Upper lobe of left lung (tissue), 4 donors: ENCODE measurements around the gene FLNC.

ENCODE experiments used
- POLR2A ChIP-seq, 4 donors: fragments of 450-650 bp; IDR thresholded peaks; one replicate each; pipeline ENCODE4 v1.5.1; 2016 to 2017; ENCODE audit warnings: antibody characterized with exemption in 4 of 4, mild to moderate bottlenecking in 2 of 4
- POLR2AphosphoS5 ChIP-seq, 2 donors: sonication (generic); formaldehyde crosslinking; IDR thresholded peaks; one replicate each; pipeline ENCODE4 v1.5.1; 2017; ENCODE audit warnings: antibody characterized with exemption in 2 of 2
- TF ChIP-seq, protein P1 (sequence below), 6 experiments: fragments of 450-650 bp in 4 of 6; fragments of 200-600 bp in 2 of 6; sonication (generic) in 2 of 6; IDR thresholded peaks; one replicate each; pipeline ENCODE4 v1.5.1; 2016 to 2019; ENCODE audit warnings: antibody characterized with exemption in 6 of 6

GRCh38 chr7:128781851-128782250 is 48.4 kb upstream of the FLNC start:
- TF ChIP-seq, protein P1, sequence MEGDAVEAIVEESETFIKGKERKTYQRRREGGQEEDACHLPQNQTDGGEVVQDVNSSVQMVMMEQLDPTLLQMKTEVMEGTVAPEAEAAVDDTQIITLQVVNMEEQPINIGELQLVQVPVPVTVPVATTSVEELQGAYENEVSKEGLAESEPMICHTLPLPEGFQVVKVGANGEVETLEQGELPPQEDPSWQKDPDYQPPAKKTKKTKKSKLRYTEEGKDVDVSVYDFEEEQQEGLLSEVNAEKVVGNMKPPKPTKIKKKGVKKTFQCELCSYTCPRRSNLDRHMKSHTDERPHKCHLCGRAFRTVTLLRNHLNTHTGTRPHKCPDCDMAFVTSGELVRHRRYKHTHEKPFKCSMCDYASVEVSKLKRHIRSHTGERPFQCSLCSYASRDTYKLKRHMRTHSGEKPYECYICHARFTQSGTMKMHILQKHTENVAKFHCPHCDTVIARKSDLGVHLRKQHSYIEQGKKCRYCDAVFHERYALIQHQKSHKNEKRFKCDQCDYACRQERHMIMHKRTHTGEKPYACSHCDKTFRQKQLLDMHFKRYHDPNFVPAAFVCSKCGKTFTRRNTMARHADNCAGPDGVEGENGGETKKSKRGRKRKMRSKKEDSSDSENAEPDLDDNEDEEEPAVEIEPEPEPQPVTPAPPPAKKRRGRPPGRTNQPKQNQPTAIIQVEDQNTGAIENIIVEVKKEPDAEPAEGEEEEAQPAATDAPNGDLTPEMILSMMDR (IDR thresholded peaks at IDR 0.05), result no peak
- TF ChIP-seq POLR2AphosphoS5 (IDR thresholded peaks at IDR 0.05) (no peak), POLR2A (IDR thresholded peaks at IDR 0.05) (no peak)
